Fibroblast of peridontal ligament (primary cell): ENCODE measurements around the gene ATP6V1B1.
A peak's percentile ranks its signal among the peaks of the same experiment; 100 is the strongest.
"Not testable (repeated sequence)": the region's sequence is repeated elsewhere in the genome, so short reads cannot be mapped to it uniquely, and the experiment has no call there.

Source experiments
- DNase-seq: peaks from one replicate; pipeline ENCODE4 v3.0.0-alpha.2; 2010; ENCODE audit errors: extremely low read depth

The ATP6V1B1 gene

GRCh38 chr2:70988726-70989648 is 53.3 kb downstream of the ATP6V1B1 start:
- no peak for DNase-seq

GRCh38 chr2:70990216-70990615 is 54.5 kb downstream of the ATP6V1B1 start:
- DNase-seq = no peak

GRCh38 chr2:70991142-70991541 is 55.4 kb downstream of the ATP6V1B1 start:
- DNase-seq = no peak

GRCh38 chr2:70991742-70992141 is 56.0 kb downstream of the ATP6V1B1 start:
- DNase-seq = no peak

GRCh38 chr2:70992945-70993853 is 57.5 kb downstream of the ATP6V1B1 start:
- no peak for DNase-seq

GRCh38 chr2:70994009-70994698 is 58.5 kb downstream of the ATP6V1B1 start:
- no peak for DNase-seq

- peak; percentile 72 for DNase-seq
Measured at GRCh38 chr2:70994699-70995425, 59.2 kb downstream of the ATP6V1B1 start, which contains the start of gene TEX261. TSS of gene TEX261 (minus strand) at chr2:70994873. CDS start at chr2:70994757, 116 bp downstream.

- peak; percentile 37 for DNase-seq
Measured at GRCh38 chr2:70995426-70995729, 59.7 kb downstream of the ATP6V1B1 start.

- not testable (repeated sequence) for DNase-seq
Measured at GRCh38 chr2:70998885-70999284, 63.2 kb downstream of the ATP6V1B1 start.

GRCh38 chr2:70999362-70999761 is 63.7 kb downstream of the ATP6V1B1 start:
- no peak for DNase-seq

- not testable (repeated sequence) for DNase-seq
Measured at GRCh38 chr2:70999931-71000330, 64.2 kb downstream of the ATP6V1B1 start.

- peak; percentile 63 for DNase-seq
Measured at GRCh38 chr2:71000780-71001591, 65.3 kb downstream of the ATP6V1B1 start.

- no peak for DNase-seq
Measured at GRCh38 chr2:71001592-71001927, 65.9 kb downstream of the ATP6V1B1 start.

- DNase-seq = no peak
Measured at GRCh38 chr2:71001981-71002570, 66.4 kb downstream of the ATP6V1B1 start.

- DNase-seq = no peak
Measured at GRCh38 chr2:71003396-71003795, 67.7 kb downstream of the ATP6V1B1 start.

GRCh38 chr2:71003966-71004755 is 68.5 kb downstream of the ATP6V1B1 start:
- no peak for DNase-seq

GRCh38 chr2:71004857-71005256 is 69.2 kb downstream of the ATP6V1B1 start:
- DNase-seq = no peak

GRCh38 chr2:71005271-71006202 is 69.8 kb downstream of the ATP6V1B1 start:
- no peak for DNase-seq
